GM12878 (cell line): ENCODE measurements around the gene CD200R1. TPM values are rescaled to one million over a fixed set of nuclear protein-coding genes. Genes with fewer than 3 reads are reported as not detected.

ENCODE experiments used
- ATAC-seq: fragments of 200-7000 bp; cut with Tn5 transposase; 3 replicates; pipeline ENCODE4 v1.9.1; 2020; ENCODE audit warnings: mild to moderate bottlenecking, moderate library complexity
- BruUV-seq: library from RNA; stranded (reverse); fragments of 400-500 nt; replicated peaks from 2 replicates; lab custom pipeline; 2021; lab: Mats Ljungman, UMichigan
- CTCF ChIA-PET: fragments of 300-600 bp; sonication (Branson Sonifier 250); formaldehyde crosslinking; extraction: SDS; loops from one replicate; lab custom pipeline; 2021; ENCODE audit warnings: inconsistent platforms; lab: Yijun Ruan, JAX
- POLR2A ChIA-PET: fragments of 350-600 bp; formaldehyde crosslinking; extraction: SDS; loops from one replicate; lab custom pipeline; 2021; ENCODE audit warnings: inconsistent platforms; lab: Charles Lee
- RAD21 ChIA-PET: fragments of 300-600 bp; sonication (Branson Sonifier 250); formaldehyde crosslinking; loops from one replicate; lab custom pipeline; 2023; ENCODE audit warnings: antibody characterized with exemption; ENCODE audit not compliant: unreplicated experiment; lab: Charles Lee
- SMC1A ChIA-PET: fragments of 300-600 bp; sonication (Branson Sonifier 250); formaldehyde crosslinking; loops from one replicate; lab custom pipeline; 2023; ENCODE audit not compliant: unreplicated experiment, uncharacterized antibody; lab: Charles Lee
- DNase-seq: peaks from one replicate; pipeline ENCODE4 v3.0.0-alpha.2; 2011; ENCODE audit warnings: low read depth, low spot score
- FAIRE-seq: peaks from 3 replicates; lab custom pipeline; 2011; peaks lifted over from hg19 to GRCh38; lab: Jason Lieb, UNC
- H2AFZ ChIP-seq: 2 replicates; pipeline ENCODE4 v1.6.0; 2011; ENCODE audit warnings: low read depth, low read length, control low read depth; ENCODE audit not compliant: control insufficient read depth
- H3K27ac ChIP-seq: 2 replicates; pipeline ENCODE4 v1.5.1; 2011; ENCODE audit warnings: control low read depth; ENCODE audit not compliant: control insufficient read depth, insufficient read depth
- H3K27me3 ChIP-seq, 2 experiments: replicated peaks in 1 of 2; 2 replicates each; pipeline versions ENCODE4 v1.6.0 to v1.6.1; 2011; ENCODE audit warnings: low read length in 1 of 2; ENCODE audit not compliant: control insufficient read depth in 2 of 2, insufficient read depth in 2 of 2
- H3K36me3 ChIP-seq, 2 experiments: 2 replicates each; pipeline ENCODE4 v1.5.1; 2011; ENCODE audit warnings: low read length in 1 of 2; ENCODE audit not compliant: control insufficient read depth in 2 of 2, insufficient read depth in 2 of 2
- H3K4me1 ChIP-seq: 2 replicates; pipeline ENCODE4 v1.6.1; 2011; ENCODE audit warnings: mild to moderate bottlenecking, low read length, moderate library complexity, mixed read lengths; ENCODE audit not compliant: control insufficient read depth, insufficient read depth
- H3K4me2 ChIP-seq: 2 replicates; pipeline ENCODE4 v1.6.0; 2011; ENCODE audit warnings: control low read depth; ENCODE audit not compliant: control insufficient read depth, insufficient read depth
- H3K4me3 ChIP-seq: fragments of 200-600 bp; sonication (generic); 2 replicates; pipeline ENCODE4 v1.5.1; 2016
- H3K79me2 ChIP-seq: 2 replicates; pipeline ENCODE4 v1.6.0; 2011; ENCODE audit warnings: low read length; ENCODE audit not compliant: control insufficient read depth, insufficient read depth
- H3K9ac ChIP-seq: 2 replicates; pipeline ENCODE4 v1.8.0; 2011; ENCODE audit warnings: low read length, control low read depth, mixed read lengths; ENCODE audit not compliant: control insufficient read depth, insufficient read depth
- H3K9me3 ChIP-seq: replicated peaks from 3 replicates; pipeline ENCODE4 v1.5.1; 2011; ENCODE audit warnings: mild to moderate bottlenecking, low read length; ENCODE audit not compliant: control insufficient read depth, insufficient read depth
- H4K20me1 ChIP-seq: 2 replicates; pipeline ENCODE4 v1.6.0; 2011; ENCODE audit not compliant: control insufficient read depth, insufficient read depth
- CREB1 ChIP-seq: IDR thresholded peaks from 2 replicates; pipeline ENCODE4 v1.6.1; 2012; ENCODE audit warnings: low read depth, mild to moderate bottlenecking, inconsistent platforms
- CTCF ChIP-seq, 3 experiments: IDR thresholded peaks in 2 of 3; conservative IDR thresholded peaks in 1 of 3; 2 replicates each; pipeline ENCODE4 v1.5.1; 2011; ENCODE audit warnings: low read depth in 3 of 3, low read length in 3 of 3, mild to moderate bottlenecking in 3 of 3, control low read depth in 2 of 3, moderate library complexity in 2 of 3, inconsistent platforms in 1 of 3, mixed read lengths in 1 of 3; ENCODE audit not compliant: control insufficient read depth in 2 of 3, insufficient read depth in 1 of 3; ENCODE audit errors: extremely low read depth in 1 of 3
- RAD21 ChIP-seq: IDR thresholded peaks from 2 replicates; pipeline ENCODE4 v1.6.1; 2011; ENCODE audit warnings: mild to moderate bottlenecking, low read depth, low read length, moderate library complexity; ENCODE audit not compliant: insufficient read depth
- SMC3 ChIP-seq: IDR thresholded peaks from 2 replicates; pipeline ENCODE4 v1.6.1; 2011; ENCODE audit warnings: low read length, improper control_type of control experiment, borderline replicate concordance
- in situ Hi-C: fragments of 300-500 bp; cut with MboI; formaldehyde crosslinking; loops from 9 replicates; pipeline ENCODE4 v1.14.3; 2018; ENCODE audit warnings: mixed read lengths
- intact Hi-C: fragments of 100-400 bp; cut with micrococcal nuclease; formaldehyde crosslinking; loops from one replicate; pipeline ENCODE4 v1.14.2; 2022; ENCODE audit not compliant: unreplicated experiment
- polyA plus RNA-seq, 11 experiments: library from polyadenylated mRNA; depleted of rRNA in 4 of 11; unstranded in 6 of 11; stranded (reverse) in 5 of 11; fragments of >200 nt; fragmentation: Nextera tagmentation in 4 of 11; fragmentation: Illumina TruSeq in 1 of 11; extraction: Ambion mirVana in 4 of 11; extraction: Trizol in 1 of 11; gene quantifications; 1 replicate in 1 of 11; 2 replicates in 10 of 11; pipeline versions ENCODE4 v1.2.1 to v1.2.3, GENCODE V29; 2011 to 2016; ENCODE audit warnings: inconsistent platforms in 2 of 11, missing spikeins in 2 of 11, low read depth in 1 of 11
- total RNA-seq, 4 experiments: library from RNA; depleted of rRNA in 3 of 4; stranded (reverse); fragments of >200 nt in 3 of 4; fragmentation: Illumina TruSeq in 1 of 4; extraction: Trizol in 1 of 4; gene quantifications; 2 replicates each; pipeline versions ENCODE4 v1.2.1 to v1.2.3, GENCODE V29; 2013 to 2021

CD200R1 gene
- total and polyA plus RNA-seq, 10 of the 15 experiments (the other 5 are each of a cell fraction or from before 2014, with no cell fraction given): 0.15 to 1.1 (median 0.88) TPM

GRCh38 chr3:112972158-112972557, 2.7 kb downstream of the CD200R1 start:
- TF ChIP-seq CTCF (IDR thresholded peaks at IDR 0.05 in 2 of 3, conservative IDR thresholded peaks at IDR 0.05 in 1 of 3; ENCODE audit: control insufficient read depth in 2 of 3, extremely low read depth in 1 of 3, insufficient read depth in 1 of 3, low read depth in 3 of 3, low read length in 3 of 3): peak in 2 of 3 experiments; percentile 25 to 32; a peak in 3 of 6 replicates
- no peak for TF ChIP-seq CREB1
- peak; percentile 80 for TF ChIP-seq RAD21
- peak; percentile 38; the same call in 1 of the 2 replicates for TF ChIP-seq SMC3
- FAIRE-seq: no peak
- Histone ChIP-seq H3K79me2 (peaks cover 2% of the 10 kb centered on the region), H3K36me3 (no peaks in the 10 kb centered on the region), H3K4me2 (no peak overlapping the region; the same call in 1 of the 2 replicates), H4K20me1 (no peaks in the 10 kb centered on the region), H3K27me3 (no peaks in the 10 kb centered on the region), H3K9ac (peak overlapping the region; percentile 7; the same call in 1 of the 2 replicates), H3K4me1 (peaks cover 48% of the 10 kb centered on the region), H3K4me3 (peak overlapping the region; percentile 21; the same call in 1 of the 2 replicates), H3K9me3 (no peaks in the 10 kb centered on the region), H3K27ac (no peak overlapping the region), H2AFZ (no peak overlapping the region)
- SMC1A ChIA-PET: interaction anchor here (0.6 to 6.8 kb wide), 15 partner anchors 12 to 329 kb away, joined by 3 to 89 read pairs (median 3); no protein-coding TSS in a partner anchor
- in situ Hi-C loops: no loop called here
- intact Hi-C loops: loop anchor here (5.0 to 10.0 kb wide), 5 partner anchors 45 to 857 kb away; partner anchors contain the start of gene SLC9C1
- no peak for DNase-seq
- BruUV-seq: no TSS peak
- RAD21 ChIA-PET: interaction anchor here (1.0 to 5.4 kb wide), 8 partner anchors 8 to 328 kb away, joined by 3 to 62 read pairs (median 4); partner anchors contain the start of gene GTPBP8
- ATAC-seq: no peak
- CTCF ChIA-PET: interaction anchor here (0.7 to 3.7 kb wide), 13 partner anchors 15 to 834 kb away, joined by 3 to 61 read pairs (median 4); no protein-coding TSS in a partner anchor
- POLR2A ChIA-PET: interaction anchor here (0.9 to 1.5 kb wide), 2 partner anchors 13 to 237 kb away, joined by 3 to 5 read pairs; no protein-coding TSS in a partner anchor
